H1 (cell line): ENCODE measurements around the gene SLC9C2. TPM values are rescaled to one million over a fixed set of nuclear protein-coding genes. Genes with fewer than 3 reads are reported as not detected.

Source experiments
- BRCA1 ChIP-seq: IDR thresholded peaks from 2 replicates; pipeline ENCODE4 v1.6.1; 2012; ENCODE audit warnings: low read depth, low read length, improper control_type of control experiment
- CHD7 ChIP-seq: fragments of 300-600 bp; sonication (generic); IDR thresholded peaks from 2 replicates; pipeline ENCODE4 v1.7.1; 2012; ENCODE audit warnings: low read length, moderate library complexity, mild to moderate bottlenecking, inconsistent platforms; ENCODE audit not compliant: insufficient replicate concordance
- GTF2F1 ChIP-seq: IDR thresholded peaks from 2 replicates; pipeline ENCODE4 v1.6.1; 2012; ENCODE audit warnings: low read depth, low read length, improper control_type of control experiment, borderline replicate concordance
- HDAC2 ChIP-seq, 2 experiments: fragments of 300-600 bp in 1 of 2; sonication (generic) in 1 of 2; IDR thresholded peaks; 2 replicates each; pipeline ENCODE4 v1.6.1; 2011 to 2012; ENCODE audit warnings: low read depth in 2 of 2, low read length in 2 of 2, mild to moderate bottlenecking in 2 of 2, moderate library complexity in 2 of 2, borderline replicate concordance in 1 of 2, inconsistent platforms in 1 of 2
- HDAC6 ChIP-seq: IDR thresholded peaks from one replicate; pipeline ENCODE4 v1.7.1; 2012; ENCODE audit warnings: low read depth, mild to moderate bottlenecking, inconsistent platforms, low read length, moderate library complexity
- KDM5A ChIP-seq: fragments of 200-600 bp; IDR thresholded peaks from 2 replicates; pipeline ENCODE4 v1.7.1; 2012; ENCODE audit warnings: mild to moderate bottlenecking, low read length, inconsistent platforms, mixed read lengths
- PHF8 ChIP-seq: fragments of 200-600 bp; sonication (generic); conservative IDR thresholded peaks from 2 replicates; pipeline ENCODE4 v1.7.1; 2012; ENCODE audit warnings: low read depth, mild to moderate bottlenecking, inconsistent platforms, low read length, moderate library complexity
- POLR2A ChIP-seq, 2 experiments: IDR thresholded peaks; 1 replicate in 1 of 2; 2 replicates in 1 of 2; pipeline ENCODE4 v1.6.1; 2011; ENCODE audit warnings: low read depth in 2 of 2, low read length in 2 of 2, mild to moderate bottlenecking in 2 of 2; ENCODE audit errors: control extremely low read depth in 1 of 2
- POLR2AphosphoS5 ChIP-seq: IDR thresholded peaks from 2 replicates; pipeline ENCODE4 v1.6.1; 2011; ENCODE audit warnings: low read depth, low read length
- POU5F1 ChIP-seq: IDR thresholded peaks from 2 replicates; pipeline ENCODE4 v1.6.1; 2011; ENCODE audit warnings: low read depth, mild to moderate bottlenecking, low read length, moderate library complexity
- polyA plus RNA-seq, 7 experiments: library from polyadenylated mRNA; depleted of rRNA in 3 of 7; stranded (reverse) in 5 of 7; unstranded in 2 of 7; fragments of >200 nt in 5 of 7; fragments of 200-250 nt in 2 of 7; gene quantifications; 1 replicate in 5 of 7; 2 replicates in 1 of 7; 4 replicates in 1 of 7; pipeline versions ENCODE4 v1.2.1 to v1.2.3, GENCODE V29; 2011 to 2013; ENCODE audit warnings: missing spikeins in 2 of 7, mixed read lengths in 2 of 7
- total RNA-seq: library from RNA; stranded (reverse); fragmentation: NEBNext Ultra II Directional; extraction: Animal tissue kit (Norgen Biotek cat#: 25700); gene quantifications from 2 replicates; pipeline ENCODE4 v1.2.1, GENCODE V29; 2021

SLC9C2 gene
- total and polyA plus RNA-seq, 2 of the 8 experiments (the other 6 are each of a cell fraction or from before 2014, with no cell fraction given) = not detected

DNA sequence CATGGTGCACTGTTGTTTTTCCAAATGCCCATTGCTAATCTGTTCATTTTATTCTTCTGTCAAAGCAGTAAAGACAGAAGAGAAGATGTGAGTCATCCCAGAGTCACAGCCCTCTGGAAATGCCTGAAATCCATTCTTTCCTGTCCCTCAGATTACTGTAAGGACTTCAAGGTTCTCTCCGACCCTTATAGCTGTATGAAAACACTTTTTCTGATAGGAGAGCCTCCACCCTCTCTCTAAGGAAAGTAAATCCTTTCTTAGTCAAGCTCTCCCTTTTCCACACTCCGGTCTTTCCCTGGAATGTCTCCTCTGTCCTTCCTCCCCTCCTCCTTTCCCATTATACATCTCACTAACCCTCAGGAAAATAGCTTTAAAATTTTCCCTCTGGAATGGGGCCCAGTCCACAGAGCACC is 129.3 kb downstream of the SLC9C2 start (continued):
- TF ChIP-seq CHD7 (no peak), HDAC6 (no peak), POLR2A (IDR thresholded peaks at IDR 0.05; ENCODE audit: control extremely low read depth in 1 of 2, low read depth in 2 of 2, low read length in 2 of 2) (no peak), PHF8 (no peak), BRCA1 (no peak), POU5F1 (no peak), KDM5A (no peak), HDAC2 (IDR thresholded peaks at IDR 0.05; ENCODE audit: borderline replicate concordance in 1 of 2, low read depth in 2 of 2, low read length in 2 of 2) (no peak), POLR2AphosphoS5 (no peak), GTF2F1 (no peak)
- TF ChIP-seq, all 59 proteins: peak for 0
